HG03457 (cell line): ENCODE measurements around the gene DPM1.
"Not testable (repeated sequence)": the region's sequence is repeated elsewhere in the genome, so short reads cannot be mapped to it uniquely, and the experiment has no call there.

Source experiments
- ATAC-seq: cut with Tn5 transposase; IDR thresholded peaks from one replicate; pipeline ENCODE4 v1.9.1; 2021; ENCODE audit warnings: moderate number of reproducible peaks; ENCODE audit not compliant: unreplicated experiment

Gene DPM1

DNA sequence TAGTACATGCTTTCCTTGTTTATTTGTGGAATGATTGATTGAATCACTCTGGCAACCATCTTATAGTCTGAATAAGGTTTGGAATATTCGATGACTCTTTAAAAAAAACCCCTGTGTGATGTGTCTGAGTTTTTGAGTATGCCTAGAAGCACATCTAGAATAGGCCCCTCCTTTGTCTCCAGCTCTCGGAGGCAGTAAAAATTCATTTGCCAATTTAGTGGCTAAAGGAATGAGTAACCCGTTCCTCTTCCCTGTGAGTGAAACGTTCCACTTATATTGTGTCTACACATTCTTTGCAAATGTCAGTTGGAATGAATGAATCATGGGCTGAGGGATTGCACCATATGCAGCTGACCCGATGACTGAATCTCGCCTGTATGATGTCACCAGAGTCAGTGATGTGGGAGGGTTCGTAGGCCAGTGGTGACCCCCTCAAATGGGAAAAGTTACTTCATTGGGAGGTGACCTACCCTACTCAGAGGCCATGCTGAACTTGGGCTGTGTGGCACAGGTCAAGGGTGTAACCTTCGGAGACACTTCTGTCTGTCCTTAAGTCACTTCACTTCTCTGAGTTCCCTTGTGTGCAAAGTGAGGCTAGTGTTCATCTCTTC, 21.8 kb upstream of the DPM1 start:
- ATAC-seq, result no peak

DNA sequence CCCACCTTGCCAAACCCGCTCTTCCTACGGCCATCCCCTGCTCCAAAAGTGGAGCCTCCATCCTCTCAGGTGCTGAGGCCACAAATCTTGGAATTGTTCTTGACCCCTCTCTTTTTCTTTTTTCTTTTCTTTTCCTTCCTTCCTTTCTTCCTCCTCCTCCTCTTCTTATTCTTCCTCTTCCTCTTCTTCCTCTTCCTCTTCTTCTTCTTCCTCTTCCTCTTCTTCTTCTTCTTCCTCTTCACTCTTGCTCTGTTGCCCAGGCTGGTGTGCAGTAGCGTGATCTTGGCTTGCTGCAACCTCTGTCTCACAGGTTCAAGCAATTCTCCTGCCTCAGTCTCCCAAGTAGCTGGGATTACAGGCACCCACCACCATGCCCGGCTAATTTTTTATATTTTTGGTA, 20.2 kb upstream of the DPM1 start:
- ATAC-seq, result not testable (repeated sequence)

DNA sequence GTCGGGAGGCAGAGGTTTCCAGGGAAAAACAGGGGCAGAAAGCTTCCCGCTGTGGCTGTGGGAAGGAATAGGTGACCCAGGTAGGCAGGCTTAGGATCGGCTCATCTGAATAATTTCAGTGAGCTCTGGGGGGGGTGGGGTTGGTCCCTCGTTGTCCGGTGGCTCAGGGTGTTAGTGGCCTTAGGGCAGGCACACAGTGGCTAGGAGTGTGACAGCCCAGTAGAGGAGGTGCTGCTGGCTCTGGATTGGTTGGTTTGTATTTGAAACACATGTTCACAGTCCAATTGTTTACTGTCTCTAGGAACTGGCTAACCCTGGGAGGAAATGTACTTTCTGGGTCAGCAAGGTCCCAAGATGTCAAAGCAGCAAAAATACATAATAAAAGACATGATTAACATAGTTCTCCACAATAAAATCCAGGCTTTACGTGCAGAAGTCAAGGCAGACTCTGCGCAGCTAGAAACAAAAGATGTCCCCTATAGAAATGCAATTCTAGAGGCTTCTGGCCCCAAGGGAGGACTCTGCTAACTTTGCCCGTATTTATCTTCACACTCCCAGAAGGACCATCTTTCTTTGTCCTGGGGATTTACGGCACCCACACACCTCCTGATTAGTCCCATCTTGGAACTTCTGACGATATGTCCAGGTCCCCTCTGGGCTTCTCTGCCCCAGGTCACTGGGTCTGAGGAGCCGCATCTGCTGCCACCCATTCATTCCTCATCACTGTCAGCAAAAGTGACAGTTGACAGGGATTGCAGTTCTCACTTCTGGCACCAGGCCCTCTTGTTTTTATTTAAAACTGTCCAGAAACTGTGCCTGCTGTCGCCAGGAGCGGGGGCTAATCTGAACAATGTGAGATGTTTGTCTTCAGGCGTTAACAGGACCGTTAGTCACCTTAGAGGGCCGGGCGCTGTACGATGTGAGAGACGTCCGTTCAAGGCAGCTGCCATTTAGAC, 19.0 kb upstream of the DPM1 start:
- ATAC-seq, result no peak

DNA sequence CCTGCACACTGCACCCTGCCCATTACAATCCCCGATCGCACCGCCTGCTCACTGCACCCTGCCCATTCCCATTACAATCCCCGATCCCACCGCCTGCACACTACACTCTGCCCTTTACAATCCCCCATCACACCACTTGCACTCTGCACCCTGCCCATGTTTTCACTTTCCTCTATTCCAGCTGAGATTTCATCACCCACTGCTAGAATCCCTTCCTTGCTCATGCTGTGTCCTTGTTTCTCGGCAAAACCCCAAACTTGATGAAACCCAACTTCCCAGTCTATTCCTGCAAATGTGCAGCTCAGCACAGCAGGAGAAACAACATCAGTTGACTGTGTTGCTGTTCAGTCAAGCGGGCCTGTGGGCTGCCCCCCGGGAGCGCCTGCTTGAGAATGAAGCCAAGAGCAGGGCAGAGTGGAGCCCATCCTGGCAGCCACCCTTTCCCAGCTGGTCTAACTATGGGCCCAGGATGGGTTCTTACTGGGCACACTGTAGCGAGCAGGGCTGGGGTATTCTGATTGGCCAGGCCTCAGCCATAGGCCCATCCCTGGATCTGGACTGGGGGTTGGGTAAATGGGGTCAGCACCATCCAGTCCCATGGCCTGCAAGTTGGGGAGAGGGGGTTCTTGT, 17.5 kb upstream of the DPM1 start:
- no peak for ATAC-seq

DNA sequence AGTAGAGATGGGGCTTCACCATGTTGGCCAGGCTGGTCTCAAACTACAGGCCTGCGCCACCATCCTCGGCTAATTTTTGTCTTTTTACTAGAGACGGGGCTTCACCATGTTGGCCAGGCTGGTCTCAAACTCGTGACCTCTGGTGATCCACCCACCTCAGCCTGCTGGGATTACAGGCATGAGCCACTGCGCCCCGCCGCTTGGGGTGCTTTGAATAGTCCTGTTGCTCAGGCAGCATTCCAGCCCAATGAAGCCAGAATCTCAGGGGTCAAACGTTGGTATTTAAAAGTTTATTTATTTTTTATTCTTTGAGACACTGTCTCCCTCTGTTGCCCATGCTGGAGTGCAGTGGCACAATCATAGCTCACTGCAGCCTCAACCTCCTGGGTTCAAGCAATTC, 11.6 kb upstream of the DPM1 start:
- no peak for ATAC-seq

DNA sequence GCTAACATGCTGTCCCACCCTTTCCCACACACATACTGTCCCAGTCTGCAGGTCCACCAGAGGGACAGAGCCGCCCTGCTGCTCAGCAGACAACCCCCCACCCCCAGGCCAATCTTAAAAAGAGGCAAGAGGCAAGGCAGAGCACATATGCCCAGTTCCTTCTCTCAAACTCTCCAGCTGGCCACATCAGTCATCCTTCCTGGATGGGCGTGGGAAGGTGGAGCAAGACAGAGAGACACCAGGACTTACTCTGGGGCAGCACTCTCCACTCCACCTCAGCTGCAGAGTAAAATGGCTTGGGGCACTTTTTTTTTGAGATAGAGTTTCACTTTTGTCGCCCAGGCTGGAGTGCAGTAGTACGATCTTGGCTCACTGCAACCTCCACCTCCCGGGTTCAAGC, 11.1 kb upstream of the DPM1 start:
- ATAC-seq, result no peak

DNA sequence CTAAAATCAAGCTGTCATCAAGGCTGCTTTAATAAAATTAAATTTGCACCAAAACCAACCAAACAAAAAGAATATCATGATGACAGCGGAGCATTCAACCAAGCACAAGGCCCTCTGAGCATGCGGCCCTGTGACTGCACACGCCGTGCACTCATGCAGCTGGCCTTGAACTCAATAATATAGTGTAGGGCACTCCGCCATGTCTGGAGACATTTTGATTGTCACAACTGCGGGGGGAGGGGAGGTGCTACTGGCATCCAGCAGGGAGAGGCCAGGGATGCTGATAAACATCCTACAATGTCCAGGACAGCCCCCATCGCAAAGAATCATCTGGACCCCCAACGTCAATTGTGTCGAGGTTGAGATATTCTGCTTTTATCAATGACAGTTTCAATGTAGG, 10.0 kb upstream of the DPM1 start:
- no peak for ATAC-seq

DNA sequence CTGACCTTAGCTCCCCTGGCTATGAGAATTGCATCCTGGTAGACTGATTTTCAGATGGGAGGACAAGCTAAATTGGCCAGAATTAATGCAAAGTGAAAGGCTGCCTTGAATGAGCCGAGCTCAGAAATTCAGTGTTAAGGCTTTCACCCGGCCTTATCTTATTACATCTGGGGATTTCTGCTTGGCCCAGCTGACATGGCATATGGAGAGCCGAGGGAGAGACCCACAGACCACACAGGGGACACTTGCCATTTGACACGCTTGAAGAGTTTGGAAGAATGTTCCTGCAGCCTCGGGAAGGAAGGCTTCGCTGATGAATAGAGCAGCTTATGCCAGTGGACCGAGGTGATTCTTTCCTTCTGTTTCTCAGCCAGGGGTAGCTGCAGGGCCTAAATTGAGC, 9.3 kb upstream of the DPM1 start:
- no peak for ATAC-seq

DNA sequence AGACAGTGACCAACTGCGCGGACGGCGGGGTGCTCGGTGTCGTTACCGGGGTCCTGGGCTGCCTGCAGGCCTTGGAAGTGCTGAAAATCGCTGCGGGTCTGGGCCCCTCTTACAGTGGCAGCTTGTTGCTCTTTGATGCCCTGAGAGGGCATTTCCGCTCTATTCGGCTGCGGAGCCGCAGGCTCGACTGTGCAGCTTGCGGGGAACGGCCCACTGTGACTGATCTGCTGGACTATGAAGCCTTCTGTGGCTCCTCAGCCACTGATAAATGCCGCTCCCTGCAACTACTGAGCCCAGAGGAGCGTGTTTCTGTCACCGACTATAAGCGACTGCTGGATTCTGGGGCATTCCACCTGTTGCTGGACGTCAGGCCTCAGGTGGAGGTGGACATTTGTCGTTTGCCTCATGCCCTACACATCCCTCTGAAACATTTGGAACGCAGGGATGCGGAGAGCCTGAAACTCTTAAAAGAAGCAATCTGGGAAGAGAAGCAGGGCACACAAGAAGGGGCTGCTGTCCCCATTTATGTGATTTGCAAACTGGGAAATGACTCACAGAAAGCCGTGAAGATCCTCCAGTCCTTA, 1.3 kb upstream of the DPM1 start:
- no peak for ATAC-seq

DNA sequence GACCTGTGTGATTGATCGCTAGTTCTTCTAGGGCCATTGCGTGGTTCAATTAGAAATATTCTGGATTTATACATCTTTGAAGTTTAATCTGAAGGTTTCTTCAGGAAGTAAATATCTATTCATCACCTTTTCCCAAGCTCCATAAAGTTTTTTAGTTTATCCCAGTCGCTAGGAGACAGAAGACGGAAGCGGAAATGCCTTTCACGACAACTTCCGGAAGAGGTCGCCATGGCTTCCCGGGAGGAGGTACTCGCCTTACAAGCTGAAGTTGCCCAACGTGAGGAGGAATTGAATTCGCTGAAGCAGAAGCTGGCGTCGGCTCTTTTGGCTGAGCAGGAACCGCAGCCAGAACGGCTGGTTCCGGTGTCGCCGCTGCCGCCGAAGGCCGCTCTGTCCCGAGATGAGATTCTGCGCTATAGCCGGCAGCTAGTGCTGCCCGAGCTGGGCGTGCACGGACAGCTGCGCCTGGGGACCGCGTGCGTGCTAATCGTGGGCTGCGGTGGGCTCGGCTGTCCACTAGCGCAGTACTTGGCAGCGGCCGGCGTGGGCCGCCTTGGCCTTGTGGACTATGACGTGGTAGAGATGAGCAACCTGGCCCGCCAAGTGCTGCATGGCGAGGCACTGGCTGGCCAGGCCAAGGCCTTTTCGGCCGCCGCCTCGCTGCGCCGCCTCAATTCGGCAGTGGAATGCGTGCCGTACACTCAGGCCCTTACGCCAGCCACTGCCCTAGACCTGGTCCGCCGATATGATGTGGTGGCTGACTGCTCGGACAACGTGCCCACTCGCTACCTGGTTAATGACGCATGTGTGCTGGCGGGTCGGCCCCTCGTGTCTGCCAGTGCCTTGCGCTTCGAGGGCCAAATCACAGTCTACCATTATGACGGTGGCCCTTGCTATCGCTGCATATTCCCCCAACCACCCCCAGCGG, 547 bp upstream of the DPM1 start, which contains the start of gene MOCS3:
Gene MOCS3, plus strand, starts transcription at position 204 of the 928 bp plus-strand sequence. Its CDS starts 25 bp downstream, at position 229.
- peak; percentile 61 for ATAC-seq

DNA sequence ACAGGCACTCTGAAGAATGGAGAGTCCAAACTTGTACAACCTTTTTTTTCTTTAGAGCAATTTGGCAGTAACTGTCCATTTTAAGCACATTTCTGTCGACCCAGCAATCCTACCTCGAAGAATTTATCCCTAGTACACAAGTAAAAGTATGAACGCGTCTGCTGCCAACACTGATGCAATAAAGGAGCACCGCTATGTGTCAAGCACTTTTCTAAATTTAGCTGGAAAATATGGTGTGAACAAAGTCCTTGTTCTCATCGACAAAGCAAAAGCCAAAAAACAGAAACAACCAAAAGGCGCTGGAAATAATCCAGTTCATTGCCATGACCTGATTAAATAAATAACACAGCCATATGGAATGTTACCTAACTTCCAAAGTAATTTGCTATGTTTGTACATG, 1.1 kb downstream of the DPM1 start:
- ATAC-seq, result no peak

DNA sequence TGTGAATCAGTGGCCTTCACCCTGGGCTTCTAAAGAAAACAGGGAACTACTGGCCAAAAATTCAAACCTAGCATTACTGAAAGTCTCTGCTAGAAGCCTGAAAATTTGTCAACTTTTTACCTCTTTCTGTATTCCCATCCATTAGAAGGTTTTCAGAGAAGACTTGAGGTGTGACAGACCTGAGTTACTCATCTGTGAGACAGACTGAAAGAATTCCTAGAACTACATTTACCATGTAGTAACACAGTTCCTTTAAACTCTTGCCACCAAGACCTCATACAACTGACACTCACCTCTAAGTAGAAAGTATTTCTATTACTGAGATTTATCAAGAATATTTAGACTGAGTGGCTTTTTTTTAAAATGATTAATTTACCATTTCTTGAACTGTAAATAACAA, 4.5 kb downstream of the DPM1 start:
- no peak for ATAC-seq

DNA sequence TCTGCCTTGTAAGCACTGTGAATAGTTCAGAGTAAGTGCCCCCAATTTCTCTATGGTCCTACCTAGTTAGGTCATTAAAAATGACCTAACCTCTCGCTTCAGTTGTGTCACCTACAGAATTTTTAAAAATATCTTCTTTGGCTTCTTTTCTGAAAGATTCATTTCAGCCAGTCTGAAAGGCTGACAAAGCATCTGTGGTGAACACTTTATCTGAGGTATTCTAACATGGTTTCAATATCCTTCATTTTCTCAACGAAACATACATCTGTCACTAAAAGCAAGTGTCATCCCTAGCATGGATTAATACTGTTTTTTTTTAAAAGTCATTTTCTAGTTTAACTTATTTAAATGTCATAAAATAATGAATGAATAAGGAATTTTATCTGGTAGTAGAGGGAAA, 5.1 kb downstream of the DPM1 start:
- no peak for ATAC-seq

DNA sequence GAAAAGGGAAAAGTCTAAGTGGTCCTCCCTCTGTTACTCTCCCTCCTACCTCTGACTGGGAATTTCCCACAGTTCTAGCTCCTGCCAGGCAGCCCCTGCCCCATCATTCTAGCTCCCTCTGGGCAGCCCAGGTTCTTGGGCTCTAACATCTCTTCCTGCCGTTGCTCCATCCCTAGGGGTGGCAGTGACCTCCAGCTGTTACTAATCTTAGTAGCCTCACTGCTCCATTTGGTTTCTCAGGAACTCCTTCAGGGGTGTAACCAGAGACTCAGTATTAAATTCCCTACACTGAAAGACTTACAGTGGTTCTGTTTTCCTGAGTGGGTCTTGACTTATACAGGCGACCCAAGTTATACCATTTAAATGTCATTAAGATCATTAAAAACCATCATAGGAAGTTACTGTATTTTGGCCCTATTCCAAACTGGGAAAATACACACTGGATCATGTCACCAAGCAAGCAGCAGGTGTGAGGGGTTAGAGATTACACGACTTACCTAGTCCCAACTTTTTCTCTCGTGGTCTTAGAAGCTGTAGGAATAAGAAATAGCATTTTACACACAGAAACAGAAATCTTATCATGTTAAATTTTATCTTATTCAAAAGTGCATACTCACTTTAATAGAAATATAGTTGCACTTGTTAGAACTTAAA, 10.1 kb downstream of the DPM1 start:
- ATAC-seq, result no peak

DNA sequence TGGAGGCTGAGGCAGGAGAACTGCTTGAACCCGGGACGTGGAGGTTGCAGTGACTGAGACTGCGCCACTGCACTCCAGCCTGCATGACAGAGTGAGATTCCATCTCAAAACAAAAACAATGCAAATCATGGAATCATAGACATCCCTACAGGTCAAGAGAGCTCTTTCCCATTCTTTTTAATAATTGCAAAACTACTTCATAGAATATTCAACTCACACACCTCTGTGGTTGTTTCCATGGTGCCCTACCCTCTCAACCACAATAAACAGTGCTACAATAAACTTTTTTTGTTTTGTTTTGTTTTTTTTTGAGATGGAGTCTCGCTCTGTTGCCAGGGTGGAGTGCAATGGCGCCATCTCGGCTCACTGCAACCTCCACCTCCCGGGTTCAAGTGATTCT, 15.3 kb downstream of the DPM1 start:
- no peak for ATAC-seq

DNA sequence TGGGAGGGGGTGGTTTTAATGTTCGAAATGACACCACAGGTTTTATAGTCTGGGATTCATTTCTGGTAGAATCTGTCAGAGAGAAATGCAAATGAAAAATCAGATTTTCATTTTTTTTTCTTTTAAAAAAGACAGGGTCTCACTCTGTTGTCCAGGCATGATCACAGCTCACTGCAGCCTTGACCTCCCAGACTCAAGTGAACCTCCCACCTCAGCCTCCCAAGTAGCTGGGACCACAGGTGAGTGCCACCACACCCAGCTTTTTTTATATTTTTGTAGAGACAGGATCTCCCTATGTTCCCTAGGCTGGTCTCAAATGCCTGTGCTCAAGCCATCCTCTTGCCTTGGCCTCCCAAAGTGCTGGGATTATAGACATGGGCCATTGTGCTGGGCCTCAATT, 24.7 kb downstream of the DPM1 start:
- ATAC-seq, result no peak

DNA sequence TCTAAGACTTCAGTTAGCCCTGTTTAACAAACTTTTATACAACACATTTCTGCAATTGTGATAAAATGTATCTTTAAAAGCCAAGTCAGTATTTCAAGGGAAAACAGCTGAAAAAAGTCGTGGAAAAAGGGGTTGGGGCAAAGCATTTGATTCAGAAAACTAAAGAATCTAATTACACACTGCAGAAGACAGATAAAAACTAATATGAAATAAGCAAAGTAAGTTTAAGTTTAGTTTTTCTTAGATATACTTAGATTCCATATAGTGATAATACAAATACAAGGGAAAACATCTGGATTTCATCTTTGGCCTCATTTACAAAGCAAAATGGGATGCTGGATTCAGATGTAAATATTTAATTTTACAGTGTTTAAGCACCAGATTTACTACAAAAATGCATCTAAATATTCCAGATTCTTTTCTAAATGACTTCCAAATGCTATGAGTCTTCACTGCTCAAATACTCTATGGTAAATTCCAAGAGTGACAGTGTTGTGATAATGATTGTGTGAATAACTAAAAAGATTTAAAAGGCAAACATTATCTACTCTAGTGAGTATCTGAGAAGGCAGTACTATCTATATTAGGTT, 25.5 kb downstream of the DPM1 start:
- ATAC-seq, result no peak

DNA sequence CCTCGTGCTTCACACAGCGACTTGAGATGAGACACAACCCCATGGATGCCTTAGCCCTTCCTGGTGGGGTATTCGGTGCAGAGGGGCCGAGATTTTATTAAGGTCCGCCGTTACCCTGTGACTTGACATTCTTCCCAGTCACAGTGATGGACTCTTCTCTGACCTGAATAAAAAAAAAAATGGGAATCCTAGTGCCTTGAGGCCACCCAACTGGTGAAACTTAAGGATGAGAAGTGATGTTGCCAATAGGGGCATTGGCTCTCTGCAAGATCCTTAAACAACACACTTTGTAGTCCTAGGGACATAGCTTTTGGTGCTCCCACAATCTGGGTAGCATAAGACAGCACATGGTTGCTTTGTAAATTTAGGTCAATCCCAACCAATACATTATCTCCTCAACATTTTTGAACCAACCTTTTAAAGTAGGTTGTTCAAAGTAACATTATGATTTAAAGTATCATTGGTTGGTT, 26.3 kb downstream of the DPM1 start:
- ATAC-seq, result no peak

DNA sequence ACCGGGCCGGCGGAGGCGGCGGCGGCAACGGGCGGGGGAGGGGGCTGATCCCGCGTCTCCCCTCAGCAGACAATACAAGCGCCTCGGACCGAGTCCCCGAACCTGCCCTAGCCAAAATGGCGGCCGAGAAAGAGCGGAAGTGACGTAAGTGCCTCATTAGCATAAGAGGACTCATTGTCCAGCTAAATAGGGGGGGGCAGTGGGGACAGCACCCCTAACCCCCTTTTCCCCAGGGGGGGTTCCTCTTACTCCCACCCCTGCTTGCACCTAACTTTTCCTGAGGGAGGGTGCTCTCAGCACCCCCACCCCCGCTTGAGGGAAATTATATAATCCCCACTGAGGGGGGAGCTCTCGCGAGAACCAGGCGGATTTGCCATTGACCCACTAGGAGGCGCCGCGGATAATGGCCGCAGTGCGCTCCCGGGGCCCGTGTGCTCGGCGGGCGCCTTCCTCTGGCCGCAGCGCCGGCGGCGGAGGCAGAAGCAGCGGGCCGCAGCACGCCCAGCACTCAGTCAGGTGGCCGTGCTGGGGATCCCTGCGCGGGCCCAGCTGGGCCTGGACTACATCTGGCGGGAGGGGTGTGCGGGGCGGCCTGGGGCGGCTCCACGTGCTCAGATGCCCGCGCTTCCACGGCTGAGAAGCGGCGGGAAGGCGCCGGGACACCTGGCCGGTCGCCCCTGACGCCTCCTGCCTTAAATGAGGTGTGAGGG, 26.9 kb downstream of the DPM1 start, which contains the start of gene ADNP:
Gene ADNP, minus strand, starts transcription at position 132 of the 710 bp plus-strand sequence. CDS start 27,441 bp downstream, outside the sequence.
- ATAC-seq, result peak; percentile 43
